Measurements from ENCODE around the gene CFDP1. TPM values are rescaled to one million over a fixed set of nuclear protein-coding genes. Genes with fewer than 3 reads are reported as not detected.

CFDP1 gene
- total and polyA plus RNA-seq, 2 of the 13 experiments (the other 11 are each of a cell fraction or from before 2014, with no cell fraction given): 78.6 to 153 TPM

GRCh38 chr16:75279305-75279704, 154.0 kb downstream of the CFDP1 start (continued):
- no peak for TF ChIP-seq ARID2 (CRISPR knock-in tag; IDR thresholded peaks at IDR 0.05; ENCODE audit: borderline replicate concordance)
- TF ChIP-seq ZNF776 (CRISPR knock-in tag; IDR thresholded peaks at IDR 0.05): no peak
- no peak for TF ChIP-seq EEA1 (CRISPR knock-in tag; IDR thresholded peaks at IDR 0.05; ENCODE audit: borderline replicate concordance)
- TF ChIP-seq KDM2A (CRISPR knock-in tag; IDR thresholded peaks at IDR 0.05; ENCODE audit: borderline replicate concordance, low read depth): 0 out of 2 replicates have a peak, but pooled peaks have one; percentile 34
- TF ChIP-seq ZBTB38 (CRISPR knock-in tag; IDR thresholded peaks at IDR 0.05): peak; percentile 34; the same call in 1 of the 2 replicates
- no peak for TF ChIP-seq NCOA2 (CRISPR knock-in tag; IDR thresholded peaks at IDR 0.05)
- peak; percentile 78 for TF ChIP-seq ZBTB33 (CRISPR knock-in tag; IDR thresholded peaks at IDR 0.05)
- TF ChIP-seq ARNT2 (CRISPR knock-in tag; IDR thresholded peaks at IDR 0.05; ENCODE audit: low read depth): no peak
- no peak for TF ChIP-seq MAFF (IDR thresholded peaks at IDR 0.05; ENCODE audit: low read depth, low read length)

- CTCF ChIA-PET (ENCODE audit: low intra/inter-chr PET ratio, low total read pairs): no interaction called here
- no peak for TF ChIP-seq KDM5A (IDR thresholded peaks at IDR 0.05; ENCODE audit: borderline replicate concordance, low read length)
- no peak for TF ChIP-seq ZNF782 (CRISPR knock-in tag; IDR thresholded peaks at IDR 0.05; ENCODE audit: borderline replicate concordance)
- TF ChIP-seq GPBP1L1 (CRISPR knock-in tag; IDR thresholded peaks at IDR 0.05): no peak
- no peak for TF ChIP-seq ZKSCAN5 (CRISPR knock-in tag; IDR thresholded peaks at IDR 0.05)
- no peak for TF ChIP-seq ZXDC (CRISPR knock-in tag; IDR thresholded peaks at IDR 0.05)
- no peak for TF ChIP-seq TRIM24 (CRISPR knock-in tag; IDR thresholded peaks at IDR 0.05)
- TF ChIP-seq RFX3 (CRISPR knock-in tag; IDR thresholded peaks at IDR 0.05): no peak
Observed at GRCh38 chr16:75273054-75273925, 160.0 kb downstream of the CFDP1 start.

More at GRCh38 chr16:75273054-75273925, 160.0 kb downstream of the CFDP1 start:
- POLR2A ChIA-PET: interaction anchor here (1.3 to 4.5 kb wide), 4 partner anchors 11 to 37 kb away, joined by 3 to 41 read pairs (median 12); no protein-coding TSS in a partner anchor
- peak overlapping the region; percentile 6; the same call in 1 of the 2 replicates for H3K4me2 ChIP-seq (ENCODE audit: low read depth, low read length)
- FAIRE-seq: no peak
- no peak overlapping the region for H3K4me3 ChIP-seq (replicated peaks in 1 of 3; ENCODE audit: insufficient read depth in 1 of 3, low read depth in 2 of 3, low read length in 3 of 3)
- no peaks in the 10 kb centered on the region for H3K36me3 ChIP-seq (replicated peaks in 1 of 2; ENCODE audit: control insufficient read depth in 1 of 2, insufficient read depth in 2 of 2, low read length in 2 of 2)
- intact Hi-C loops (cut with micrococcal nuclease; ENCODE audit: unreplicated experiment) (no loop called here), in situ Hi-C loops (cut with HindIII; ENCODE audit: extremely low pct_ligation_motif_present, low pct_unique_long_range_greater_than_20kb) (no loop called here)
- no peak overlapping the region for H3K9ac ChIP-seq (ENCODE audit: insufficient read depth, low read depth, low read length)
- H3K27me3 ChIP-seq (ENCODE audit: control insufficient read depth in 1 of 2, insufficient read depth in 2 of 2, low read length in 2 of 2): no peaks in the 10 kb centered on the region
- H4K20me1 ChIP-seq (ENCODE audit: insufficient read depth, low read length): no peaks in the 10 kb centered on the region
- no peak overlapping the region for H2AFZ ChIP-seq (ENCODE audit: low read length)
- BruUV-seq (replicated peaks): no TSS peak
- peak; percentile 7; the same call in 2 of the 3 replicates for ATAC-seq
- no peaks in the 10 kb centered on the region for H3K79me2 ChIP-seq (ENCODE audit: insufficient read depth, low read length)
- H3K27ac ChIP-seq (ENCODE audit: extremely low read length, insufficient read depth, low read length): no peak overlapping the region
- H3K9me3 ChIP-seq (ENCODE audit: low read length): no peaks in the 10 kb centered on the region
- WGBS (ENCODE audit: low lambda C conversion rate): 69% methylated on average over 22 of the region's 23 CpGs
- DNase-seq (ENCODE audit: low spot score): no peak
- H3K4me1 ChIP-seq (ENCODE audit: insufficient read depth, low read length): peaks cover 49% of the 10 kb centered on the region

Measured in HepG2 (cell line).